Nephron (organoid): Measurements from ENCODE around the gene ASB10.

Experiments
- H3K27ac Mint-ChIP-seq, 3 experiments: 2 replicates each; pipeline ENCODE4 v1.8.0; 2020; ENCODE audit warnings: mixed read lengths in 3 of 3, mild to moderate bottlenecking in 2 of 3, moderate library complexity in 1 of 3
- H3K27me3 Mint-ChIP-seq: 2 replicates; pipeline ENCODE4 v1.8.0; 2021; ENCODE audit warnings: low read depth, mild to moderate bottlenecking, moderate library complexity, mixed read lengths
- H3K36me3 Mint-ChIP-seq: 2 replicates; pipeline ENCODE4 v1.8.0; 2020; ENCODE audit warnings: low read depth, mixed read lengths
- H3K4me1 Mint-ChIP-seq: 2 replicates; pipeline ENCODE4 v1.8.0; 2020; ENCODE audit warnings: mixed read lengths
- H3K4me3 Mint-ChIP-seq, 3 experiments: 2 replicates each; pipeline ENCODE4 v1.8.0; 2020; ENCODE audit warnings: mild to moderate bottlenecking in 3 of 3, mixed read lengths in 3 of 3, moderate library complexity in 2 of 3
- H3K9me3 Mint-ChIP-seq: 2 replicates; pipeline ENCODE4 v1.8.0; 2020; ENCODE audit warnings: mixed read lengths
- TF ChIP-seq, protein P1 (sequence below), 3 experiments: fragments of 200-600 bp; sonication (generic); IDR thresholded peaks; one replicate each; pipeline ENCODE4 v1.5.0; 2021; ENCODE audit warnings: antibody characterized with exemption in 3 of 3; ENCODE audit not compliant: unreplicated experiment in 3 of 3

Gene ASB10

GRCh38 chr7:151201751-151202150, 14.7 kb upstream of the ASB10 start:
- H3K36me3 Mint-ChIP-seq, result no peaks in the 10 kb centered on the region
- peaks cover 23% of the 10 kb centered on the region for H3K27me3 Mint-ChIP-seq
- TF ChIP-seq, protein P1, sequence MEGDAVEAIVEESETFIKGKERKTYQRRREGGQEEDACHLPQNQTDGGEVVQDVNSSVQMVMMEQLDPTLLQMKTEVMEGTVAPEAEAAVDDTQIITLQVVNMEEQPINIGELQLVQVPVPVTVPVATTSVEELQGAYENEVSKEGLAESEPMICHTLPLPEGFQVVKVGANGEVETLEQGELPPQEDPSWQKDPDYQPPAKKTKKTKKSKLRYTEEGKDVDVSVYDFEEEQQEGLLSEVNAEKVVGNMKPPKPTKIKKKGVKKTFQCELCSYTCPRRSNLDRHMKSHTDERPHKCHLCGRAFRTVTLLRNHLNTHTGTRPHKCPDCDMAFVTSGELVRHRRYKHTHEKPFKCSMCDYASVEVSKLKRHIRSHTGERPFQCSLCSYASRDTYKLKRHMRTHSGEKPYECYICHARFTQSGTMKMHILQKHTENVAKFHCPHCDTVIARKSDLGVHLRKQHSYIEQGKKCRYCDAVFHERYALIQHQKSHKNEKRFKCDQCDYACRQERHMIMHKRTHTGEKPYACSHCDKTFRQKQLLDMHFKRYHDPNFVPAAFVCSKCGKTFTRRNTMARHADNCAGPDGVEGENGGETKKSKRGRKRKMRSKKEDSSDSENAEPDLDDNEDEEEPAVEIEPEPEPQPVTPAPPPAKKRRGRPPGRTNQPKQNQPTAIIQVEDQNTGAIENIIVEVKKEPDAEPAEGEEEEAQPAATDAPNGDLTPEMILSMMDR (IDR thresholded peaks at IDR 0.05; ENCODE audit: unreplicated experiment in 3 of 3), result no peak
- no peaks in the 10 kb centered on the region for H3K9me3 Mint-ChIP-seq
- H3K4me3 Mint-ChIP-seq, result no peak overlapping the region
- no peaks in the 10 kb centered on the region for H3K4me1 Mint-ChIP-seq
- H3K27ac Mint-ChIP-seq, result no peak overlapping the region

DNA sequence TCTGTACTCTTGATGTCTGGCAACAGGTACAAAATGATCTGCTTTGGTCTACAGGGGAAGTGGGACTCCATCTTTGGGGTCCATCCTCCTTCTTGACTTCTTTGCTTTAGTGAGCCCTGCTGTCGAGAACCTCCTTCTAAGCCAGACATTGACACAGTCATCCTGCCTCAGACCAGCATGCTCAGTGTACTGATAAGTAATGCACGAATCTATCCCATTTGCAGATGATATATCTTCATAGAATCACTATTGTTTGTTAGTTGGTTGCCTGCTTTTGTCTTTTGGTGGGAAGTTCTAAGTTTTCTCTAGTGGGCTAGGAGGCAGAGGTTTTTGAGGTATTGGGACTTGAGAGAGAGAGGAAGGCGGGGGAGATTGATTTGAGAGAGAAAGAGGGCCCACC, 14.3 kb upstream of the ASB10 start:
- H3K4me3 Mint-ChIP-seq, result no peak overlapping the region
- no peaks in the 10 kb centered on the region for H3K4me1 Mint-ChIP-seq
- TF ChIP-seq, protein P1 (IDR thresholded peaks at IDR 0.05; ENCODE audit: unreplicated experiment in 3 of 3), result no peak
- peaks cover 23% of the 10 kb centered on the region for H3K27me3 Mint-ChIP-seq
- no peaks in the 10 kb centered on the region for H3K9me3 Mint-ChIP-seq
- no peaks in the 10 kb centered on the region for H3K36me3 Mint-ChIP-seq
- no peak overlapping the region for H3K27ac Mint-ChIP-seq

DNA sequence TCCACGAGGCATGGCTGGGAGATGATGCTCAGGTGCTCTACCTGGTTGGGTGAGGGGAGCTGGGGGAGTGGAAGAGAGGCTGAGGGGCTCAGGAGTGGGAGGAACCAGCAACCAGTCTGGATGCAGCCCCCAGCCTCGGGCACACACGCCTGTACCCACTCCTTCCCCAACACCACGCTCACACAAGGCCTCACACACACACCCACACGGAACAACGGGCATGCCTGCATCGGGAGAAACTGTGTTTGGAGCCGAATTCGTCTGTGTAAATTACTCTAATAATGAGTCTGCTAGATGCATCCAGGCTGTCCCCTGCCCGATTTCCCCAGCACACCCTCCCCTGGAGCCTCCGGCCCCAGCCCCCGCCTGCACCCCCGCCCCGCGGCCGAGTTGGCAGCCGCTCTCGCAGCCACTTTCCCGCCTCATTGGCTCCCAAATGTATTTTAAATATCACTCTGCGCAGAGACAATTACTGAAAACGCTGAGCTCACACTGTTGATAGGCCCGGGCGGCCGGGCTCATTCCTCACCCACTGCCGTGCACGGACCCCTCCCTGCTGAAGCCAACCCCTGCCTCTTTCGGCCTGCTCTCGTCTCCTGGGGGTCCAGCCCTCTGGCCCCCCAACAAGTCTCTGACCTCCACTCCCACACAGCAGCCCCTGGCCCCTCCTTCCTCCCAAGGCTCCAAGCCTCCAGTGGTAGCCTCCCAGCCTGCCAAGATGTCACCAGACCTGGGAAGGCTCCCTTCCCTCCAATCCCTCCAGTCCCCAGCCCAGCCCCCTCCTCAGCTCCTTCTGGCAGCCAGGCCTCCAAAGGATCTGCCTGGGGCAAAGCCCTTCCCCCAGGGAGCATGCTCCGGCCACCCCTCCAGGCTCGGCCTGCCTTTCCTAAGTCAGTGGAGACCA, 12.1 kb upstream of the ASB10 start:
- H3K9me3 Mint-ChIP-seq, result no peaks in the 10 kb centered on the region
- H3K36me3 Mint-ChIP-seq, result no peaks in the 10 kb centered on the region
- no peak overlapping the region for H3K27ac Mint-ChIP-seq
- no peaks in the 10 kb centered on the region for H3K4me1 Mint-ChIP-seq
- TF ChIP-seq, protein P1 (IDR thresholded peaks at IDR 0.05; ENCODE audit: unreplicated experiment in 3 of 3), result no peak
- H3K27me3 Mint-ChIP-seq, result peaks cover 8% of the 10 kb centered on the region
- H3K4me3 Mint-ChIP-seq, result no peak overlapping the region

DNA sequence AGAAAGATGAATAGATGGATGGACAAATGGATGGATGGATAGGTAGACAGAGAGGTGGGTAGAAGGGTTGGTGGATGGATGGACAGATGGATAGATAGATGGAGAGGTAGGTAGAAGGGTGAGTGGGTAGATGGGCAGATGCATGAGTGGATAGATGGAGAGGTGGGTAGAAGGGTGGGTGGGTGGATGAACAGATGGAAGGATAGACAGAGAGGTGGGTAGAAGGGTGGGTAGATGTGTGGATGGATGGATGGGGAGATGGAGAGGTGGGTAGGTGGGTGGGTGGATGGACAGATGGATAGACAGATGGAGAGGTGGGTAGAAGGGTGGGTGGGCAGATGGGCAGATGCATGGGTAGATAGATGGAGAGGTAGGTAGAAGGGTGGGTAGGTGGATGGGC, 10.9 kb upstream of the ASB10 start:
- no peaks in the 10 kb centered on the region for H3K36me3 Mint-ChIP-seq

GRCh38 chr7:151195616-151196450, 8.8 kb upstream of the ASB10 start:
- H3K27ac Mint-ChIP-seq, result no peak overlapping the region
- peaks cover 17% of the 10 kb centered on the region for H3K27me3 Mint-ChIP-seq
- TF ChIP-seq, protein P1 (IDR thresholded peaks at IDR 0.05; ENCODE audit: unreplicated experiment in 3 of 3), result no peak
- no peaks in the 10 kb centered on the region for H3K36me3 Mint-ChIP-seq
- no peak overlapping the region for H3K4me3 Mint-ChIP-seq
- H3K4me1 Mint-ChIP-seq, result no peaks in the 10 kb centered on the region
- H3K9me3 Mint-ChIP-seq, result no peaks in the 10 kb centered on the region

More for the DNA sequence above, 10.9 kb upstream of the ASB10 start:
- Mint-ChIP-seq H3K4me1 (no peaks in the 10 kb centered on the region), H3K27me3 (peaks cover 13% of the 10 kb centered on the region), H3K9me3 (no peaks in the 10 kb centered on the region), H3K4me3 (no peak overlapping the region), H3K27ac (no peak overlapping the region)
- TF ChIP-seq, protein P1 (IDR thresholded peaks at IDR 0.05; ENCODE audit: unreplicated experiment in 3 of 3), result no peak
